Activated CD8-positive, alpha-beta T cell treated with anti-CD3 and anti-CD28 coated beads for 36 hours (primary cell): ENCODE results near the gene CHD9. TPM values are rescaled to one million over a fixed set of nuclear protein-coding genes. Genes with fewer than 3 reads are reported as not detected.
"Not testable (repeated sequence)": the region's sequence is repeated elsewhere in the genome, so short reads cannot be mapped to it uniquely, and the experiment has no call there.

Experiments used
- ATAC-seq: fragments of 200-7000 bp; cut with Tn5 transposase; one replicate; pipeline ENCODE4 v1.10.0; 2021; ENCODE audit warnings: mild to moderate bottlenecking, moderate library complexity
- CTCF ChIA-PET: fragments of 350-600 bp; sonication (Branson Sonifier 250); formaldehyde crosslinking; loops from one replicate; lab custom pipeline; 2021; ENCODE audit warnings: antibody characterized with exemption; lab: Charles Lee
- POLR2A ChIA-PET: fragments of 350-600 bp; sonication (Branson Sonifier 250); formaldehyde crosslinking; loops from one replicate; lab custom pipeline; 2021; ENCODE audit warnings: antibody characterized with exemption; lab: Charles Lee
- DNase-seq: peaks from one replicate; pipeline ENCODE4 v3.0.0-alpha.2; 2020
- H3K27ac Mint-ChIP-seq: one replicate; pipeline ENCODE4 v1.8.0; 2021; ENCODE audit warnings: mild to moderate bottlenecking, mixed read lengths
- H3K27me3 Mint-ChIP-seq: one replicate; pipeline ENCODE4 v1.8.0; 2021; ENCODE audit warnings: mixed read lengths
- H3K36me3 Mint-ChIP-seq: one replicate; pipeline ENCODE4 v1.8.0; 2021; ENCODE audit warnings: low read depth, mixed read lengths
- H3K4me1 Mint-ChIP-seq: one replicate; pipeline ENCODE4 v1.8.0; 2021; ENCODE audit warnings: low read depth, mixed read lengths
- H3K4me3 Mint-ChIP-seq: one replicate; pipeline ENCODE4 v1.8.0; 2021; ENCODE audit warnings: mild to moderate bottlenecking, moderate library complexity, mixed read lengths
- H3K9me3 Mint-ChIP-seq: one replicate; pipeline ENCODE4 v1.8.0; 2021; ENCODE audit warnings: mixed read lengths
- CTCF ChIP-seq: fragments of 200-600 bp; IDR thresholded peaks from one replicate; pipeline ENCODE4 v1.8.0; 2022; ENCODE audit warnings: antibody characterized with exemption, mild to moderate bottlenecking
- intact Hi-C: fragments of 100-400 bp; cut with micrococcal nuclease; formaldehyde crosslinking; loops from one replicate; pipeline ENCODE4 v1.10.0; 2022
- total RNA-seq, 2 experiments: library from RNA; stranded (reverse); gene quantifications; one replicate each; pipeline ENCODE4 v1.2.3, GENCODE V29; 2021

Gene CHD9
- total RNA-seq, 2 experiments from 2014 or later = 13.8 to 16.3 TPM

DNA sequence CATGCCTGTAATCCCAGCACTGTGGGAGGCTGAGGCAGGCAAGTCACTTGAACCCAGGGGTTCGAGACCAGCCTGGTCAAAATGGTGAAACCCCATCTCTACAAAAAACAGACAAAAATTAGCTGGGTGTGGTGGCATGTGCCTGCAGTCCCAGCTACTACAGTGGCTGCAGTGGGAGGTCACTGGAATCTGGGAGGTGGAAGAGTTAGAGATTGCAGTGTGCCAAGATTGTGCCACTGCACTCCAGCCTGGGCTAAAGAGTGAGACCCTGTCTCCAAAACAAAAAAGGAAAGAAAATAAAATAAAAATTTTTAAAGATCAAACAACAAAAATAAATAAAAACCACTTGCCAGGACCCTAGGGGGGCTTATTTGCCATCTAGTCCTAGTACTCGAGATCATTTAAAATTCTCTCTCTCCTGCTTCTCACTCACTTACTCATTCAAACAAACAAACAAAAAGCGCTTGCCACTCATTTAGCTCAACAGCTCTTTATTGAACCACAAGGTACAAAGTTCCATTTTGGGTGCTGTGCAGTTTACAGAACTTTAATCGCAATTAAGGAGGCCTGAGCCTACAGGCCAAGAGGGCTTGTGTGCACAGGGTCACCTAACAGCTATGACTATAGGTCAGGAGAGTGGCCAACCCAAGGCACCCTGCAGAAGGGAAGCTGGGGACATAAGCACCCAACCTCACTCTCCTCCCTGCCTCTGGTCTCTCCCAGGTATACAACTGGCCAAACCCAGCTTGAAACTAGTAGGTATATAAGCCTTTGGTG lies 6.5 kb upstream of the CHD9 start:
- Mint-ChIP-seq H3K27ac (no peak overlapping the region), H3K27me3 (peaks cover 5% of the 10 kb centered on the region), H3K9me3 (no peaks in the 10 kb centered on the region), H3K36me3 (no peaks in the 10 kb centered on the region), H3K4me3 (no peak overlapping the region), H3K4me1 (peaks cover 9% of the 10 kb centered on the region)
- DNase-seq (no peak), ATAC-seq (no peak)
- intact Hi-C loops = no loop called here
- ChIA-PET POLR2A (no interaction called here), CTCF (interaction anchor here (1.1 kb wide), 1 partner anchor 111 kb away, joined by 3 read pairs; no protein-coding TSS in a partner anchor)
- TF ChIP-seq CTCF = no peak

- H3K27me3 Mint-ChIP-seq, CTCF ChIA-PET: not testable (repeated sequence)
- intact Hi-C loops = loop anchor here (5.0 to 10.0 kb wide), 4 partner anchors 106 to 454 kb away; partner anchors contain the start of gene AKTIP
These were observed 3.5 kb upstream of the CHD9 start for GRCh38 chr16:53051255-53051654.

GRCh38 chr16:53052519-53053501 lies 2.0 kb upstream of the CHD9 start, which contains the start of gene CHD9NB:
Gene CHD9NB (minus strand): TSS chr16:53052897. CDS start chr16:53044158, 8,739 bp downstream.
- ChIA-PET CTCF (interaction anchor here (0.8 to 3.3 kb wide), 3 partner anchors 77 to 155 kb away, joined by 3 to 19 read pairs (median 8); no protein-coding TSS in a partner anchor), POLR2A (no interaction called here)
- H3K27ac Mint-ChIP-seq = no peak within 1 kb of the TSS
- H3K36me3 Mint-ChIP-seq = no peaks in the 10 kb centered on the region
- no peak within 1 kb of the TSS for H3K4me3 Mint-ChIP-seq
- H3K4me1 Mint-ChIP-seq = peaks cover 21% of the 10 kb centered on the region
- H3K9me3 Mint-ChIP-seq = no peaks in the 10 kb centered on the region
- TF ChIP-seq CTCF = no peak
- ATAC-seq (peak; percentile 26), DNase-seq (peak; percentile 42)
- intact Hi-C loops = loop anchor here (5.0 to 10.0 kb wide), 4 partner anchors 104 to 452 kb away; partner anchors contain the start of gene AKTIP
- H3K27me3 Mint-ChIP-seq = peaks cover 3% of the 10 kb centered on the region

More at GRCh38 chr16:53051255-53051654, 3.5 kb upstream of the CHD9 start:
- peaks cover 18% of the 10 kb centered on the region for H3K4me1 Mint-ChIP-seq
- POLR2A ChIA-PET, DNase-seq, H3K9me3 Mint-ChIP-seq, H3K4me3 Mint-ChIP-seq, H3K36me3 Mint-ChIP-seq, ATAC-seq, H3K27ac Mint-ChIP-seq: not testable (repeated sequence)

DNA sequence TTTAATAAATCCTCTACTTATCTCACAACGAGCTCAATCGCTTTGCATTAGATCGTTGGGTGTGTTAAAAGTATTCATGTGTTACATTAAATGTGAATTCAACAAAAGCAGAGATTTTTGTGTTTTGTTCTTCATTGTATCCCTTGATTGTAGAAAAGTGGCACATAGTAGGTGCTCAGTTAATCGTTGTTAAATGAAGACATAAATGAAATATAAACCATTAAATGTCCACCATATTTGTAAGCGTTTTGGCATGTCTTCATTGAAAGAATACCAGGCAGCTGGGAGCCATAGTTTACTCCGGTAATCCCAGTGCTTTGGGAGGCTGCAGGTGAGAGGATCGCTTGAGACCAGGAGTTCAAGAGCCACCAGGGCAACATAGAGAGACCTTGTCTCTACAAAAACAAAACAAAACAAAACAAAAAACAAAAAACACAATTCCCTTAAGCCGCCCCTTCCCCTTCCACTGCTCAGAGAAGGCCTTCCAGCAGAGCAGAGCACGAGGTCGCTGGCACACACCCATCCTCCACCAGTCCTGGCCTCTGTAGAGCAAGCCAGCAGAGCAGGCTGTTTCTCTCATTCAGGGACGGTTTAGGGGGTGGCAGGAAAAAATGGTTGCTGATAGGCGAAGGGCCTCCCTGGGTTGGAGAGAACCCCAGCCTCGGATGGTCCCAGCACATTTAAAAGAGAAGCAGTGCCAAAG lies 673 bp upstream of the CHD9 start:
- H3K27ac Mint-ChIP-seq = peak overlapping the region; percentile 80
- CTCF ChIA-PET = interaction anchor here (0.6 to 3.3 kb wide), 27 partner anchors 10 to 452 kb away, joined by 3 to 35 read pairs (median 5); no protein-coding TSS in a partner anchor
- peak overlapping the region; percentile 82 for H3K4me3 Mint-ChIP-seq
- peak; percentile 47 for DNase-seq
- ATAC-seq = peak; percentile 63
- H3K36me3 Mint-ChIP-seq = no peaks in the 10 kb centered on the region
- peaks cover 26% of the 10 kb centered on the region for H3K4me1 Mint-ChIP-seq
- no peaks in the 10 kb centered on the region for H3K9me3 Mint-ChIP-seq
- intact Hi-C loops = loop anchor here (5.0 to 10.0 kb wide), 4 partner anchors 103 to 451 kb away; partner anchors contain the start of gene AKTIP
- no peak for TF ChIP-seq CTCF
- peaks cover 3% of the 10 kb centered on the region for H3K27me3 Mint-ChIP-seq
- POLR2A ChIA-PET = interaction anchor here (2.1 kb wide), 1 partner anchor 14 kb away, joined by 4 read pairs; no protein-coding TSS in a partner anchor
